ES-I3 (cell line): Measurements from ENCODE around the gene FLT3LG.

ENCODE experiments used
- H3K36me3 ChIP-seq: 2 replicates; pipeline ENCODE4 v1.6.1; 2013; ENCODE audit warnings: mild to moderate bottlenecking, low read length, control low read depth, moderate library complexity; ENCODE audit not compliant: insufficient read depth
- H3K4me1 ChIP-seq: 2 replicates; pipeline ENCODE4 v1.6.1; 2013; ENCODE audit warnings: mild to moderate bottlenecking, control low read depth, low read length; ENCODE audit not compliant: insufficient read depth
- H3K9ac ChIP-seq: 2 replicates; pipeline ENCODE4 v1.6.1; 2013; ENCODE audit warnings: low read depth, mild to moderate bottlenecking, low read length, moderate library complexity
- H3K9me3 ChIP-seq: 2 replicates; pipeline ENCODE4 v1.6.1; 2013; ENCODE audit warnings: mild to moderate bottlenecking, low read length, moderate library complexity; ENCODE audit not compliant: control insufficient read depth, insufficient read depth

The FLT3LG gene

DNA sequence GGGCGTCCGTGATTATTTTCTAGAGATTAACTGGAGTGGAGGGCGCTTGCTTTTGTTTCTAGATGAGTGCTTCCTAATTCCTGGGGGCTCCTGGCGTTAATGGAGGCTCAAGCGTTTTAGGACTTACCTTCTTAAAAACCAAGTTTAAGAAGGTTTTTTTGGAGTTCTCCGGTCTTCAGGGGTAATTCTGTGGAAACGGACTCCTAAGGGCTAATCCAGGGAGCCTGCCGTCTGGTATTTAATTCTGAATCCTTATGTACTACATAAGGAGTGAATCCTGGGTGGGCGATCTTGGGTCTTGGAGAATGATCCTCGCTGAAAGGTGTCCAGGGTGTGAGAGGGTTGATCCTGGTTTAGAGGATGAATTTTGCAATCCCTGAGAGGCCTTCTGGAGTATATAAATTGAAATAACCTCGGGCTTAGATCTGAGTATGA lies 22.6 kb downstream of the FLT3LG start:
- H3K36me3 ChIP-seq = peaks cover 18% of the 10 kb centered on the region
- peak overlapping the region; percentile 83 for H3K9ac ChIP-seq
- no peaks in the 10 kb centered on the region for H3K9me3 ChIP-seq
- H3K4me1 ChIP-seq = peaks cover 11% of the 10 kb centered on the region

DNA sequence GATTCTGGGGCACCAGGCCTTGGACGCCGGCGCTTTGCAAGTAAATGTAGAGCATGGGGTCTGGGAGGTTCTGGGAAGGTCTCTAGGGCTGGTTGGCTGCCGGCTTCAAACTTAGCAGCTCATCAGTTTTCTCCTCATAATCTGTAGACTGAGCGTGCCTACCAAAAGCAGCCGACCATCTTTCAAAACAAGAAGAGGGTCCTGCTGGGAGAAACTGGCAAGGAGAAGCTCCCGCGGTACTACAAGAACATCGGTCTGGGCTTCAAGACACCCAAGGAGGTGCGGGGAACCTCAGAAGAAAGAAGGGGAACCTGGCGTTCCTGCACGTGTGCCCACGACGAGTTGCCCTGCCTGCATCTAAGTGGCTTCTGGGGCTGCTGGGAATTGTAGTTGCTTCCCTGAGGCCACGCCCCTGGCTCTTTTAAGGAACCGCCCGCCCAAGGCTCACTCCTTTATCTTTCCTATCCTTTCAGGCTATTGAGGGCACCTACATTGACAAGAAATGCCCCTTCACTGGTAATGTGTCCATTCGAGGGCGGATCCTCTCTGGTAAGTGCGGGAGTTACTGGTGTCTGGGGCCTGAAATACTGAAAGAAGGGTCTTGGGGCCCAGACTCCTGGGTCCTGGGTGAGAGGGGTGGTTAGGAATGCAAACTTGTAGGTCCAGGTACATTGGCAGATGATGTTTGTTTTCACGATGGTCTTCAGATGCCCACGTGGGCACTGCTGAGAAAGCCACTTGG lies 23.2 kb downstream of the FLT3LG start:
- Histone ChIP-seq H3K36me3 (peaks cover 18% of the 10 kb centered on the region), H3K9ac (peak overlapping the region; percentile 83), H3K4me1 (peaks cover 11% of the 10 kb centered on the region), H3K9me3 (no peaks in the 10 kb centered on the region)

DNA sequence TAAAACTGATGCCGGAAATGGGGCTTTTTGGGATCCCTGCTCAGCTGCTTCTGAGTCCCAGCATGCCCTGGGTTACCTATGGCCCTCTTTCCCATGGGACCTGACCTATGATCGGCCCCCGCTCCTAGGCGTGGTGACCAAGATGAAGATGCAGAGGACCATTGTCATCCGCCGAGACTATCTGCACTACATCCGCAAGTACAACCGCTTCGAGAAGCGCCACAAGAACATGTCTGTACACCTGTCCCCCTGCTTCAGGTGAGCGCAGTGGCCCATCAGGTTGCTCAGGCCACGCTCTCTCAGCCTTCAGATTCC lies 23.7 kb downstream of the FLT3LG start:
- Histone ChIP-seq H3K9me3 (no peaks in the 10 kb centered on the region), H3K9ac (no peak overlapping the region), H3K36me3 (peaks cover 18% of the 10 kb centered on the region), H3K4me1 (peaks cover 11% of the 10 kb centered on the region)

DNA sequence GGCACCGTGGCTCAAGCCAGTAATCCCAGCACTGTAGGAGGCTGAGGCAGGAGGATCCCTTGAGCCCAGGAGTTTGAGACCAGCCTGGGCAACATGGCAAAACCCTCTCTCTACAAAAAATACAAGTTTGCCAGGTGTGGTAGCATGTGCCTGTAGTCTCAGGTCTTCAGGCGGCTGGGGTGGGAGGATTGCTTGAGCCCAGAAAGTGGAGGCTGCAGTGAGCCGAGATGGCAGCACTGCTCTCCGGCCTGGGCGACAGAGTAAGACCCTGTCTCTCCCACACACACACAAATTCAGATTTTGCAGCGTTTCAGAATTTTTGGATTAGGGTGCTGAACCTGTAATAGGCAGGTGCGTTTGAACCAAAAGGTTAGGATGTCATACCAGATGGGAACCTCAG lies 24.5 kb downstream of the FLT3LG start:
- no peaks in the 10 kb centered on the region for H3K9me3 ChIP-seq
- H3K9ac ChIP-seq = no peak overlapping the region
- peaks cover 18% of the 10 kb centered on the region for H3K36me3 ChIP-seq
- peaks cover 11% of the 10 kb centered on the region for H3K4me1 ChIP-seq

DNA sequence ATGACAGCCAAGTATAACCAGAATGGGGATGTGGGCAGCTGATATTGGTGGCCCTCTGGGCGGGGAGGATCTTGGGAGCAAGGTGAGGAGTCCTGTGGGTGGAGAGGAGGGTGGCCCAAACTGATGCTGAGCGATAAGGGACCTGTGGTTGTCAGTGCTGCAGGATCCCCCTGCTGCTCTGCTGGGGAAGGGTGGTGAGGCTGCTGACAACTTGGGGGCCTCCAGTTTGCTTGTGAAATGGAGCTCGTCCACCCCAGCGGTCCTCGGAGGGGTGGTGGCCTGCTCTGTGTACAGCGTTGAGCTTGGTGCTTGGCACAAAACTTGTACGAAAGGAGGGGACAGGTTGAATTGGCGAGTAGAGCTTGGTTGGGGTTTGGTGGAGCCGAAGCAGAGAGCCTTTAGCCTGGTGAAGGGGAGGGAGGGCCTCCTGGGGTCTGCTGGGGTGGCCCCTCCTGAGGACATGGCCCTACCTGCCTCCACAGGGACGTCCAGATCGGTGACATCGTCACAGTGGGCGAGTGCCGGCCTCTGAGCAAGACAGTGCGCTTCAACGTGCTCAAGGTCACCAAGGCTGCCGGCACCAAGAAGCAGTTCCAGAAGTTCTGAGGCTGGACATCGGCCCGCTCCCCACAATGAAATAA lies 25.1 kb downstream of the FLT3LG start:
- no peaks in the 10 kb centered on the region for H3K9me3 ChIP-seq
- no peak overlapping the region for H3K9ac ChIP-seq
- H3K4me1 ChIP-seq = peaks cover 11% of the 10 kb centered on the region
- peaks cover 18% of the 10 kb centered on the region for H3K36me3 ChIP-seq

DNA sequence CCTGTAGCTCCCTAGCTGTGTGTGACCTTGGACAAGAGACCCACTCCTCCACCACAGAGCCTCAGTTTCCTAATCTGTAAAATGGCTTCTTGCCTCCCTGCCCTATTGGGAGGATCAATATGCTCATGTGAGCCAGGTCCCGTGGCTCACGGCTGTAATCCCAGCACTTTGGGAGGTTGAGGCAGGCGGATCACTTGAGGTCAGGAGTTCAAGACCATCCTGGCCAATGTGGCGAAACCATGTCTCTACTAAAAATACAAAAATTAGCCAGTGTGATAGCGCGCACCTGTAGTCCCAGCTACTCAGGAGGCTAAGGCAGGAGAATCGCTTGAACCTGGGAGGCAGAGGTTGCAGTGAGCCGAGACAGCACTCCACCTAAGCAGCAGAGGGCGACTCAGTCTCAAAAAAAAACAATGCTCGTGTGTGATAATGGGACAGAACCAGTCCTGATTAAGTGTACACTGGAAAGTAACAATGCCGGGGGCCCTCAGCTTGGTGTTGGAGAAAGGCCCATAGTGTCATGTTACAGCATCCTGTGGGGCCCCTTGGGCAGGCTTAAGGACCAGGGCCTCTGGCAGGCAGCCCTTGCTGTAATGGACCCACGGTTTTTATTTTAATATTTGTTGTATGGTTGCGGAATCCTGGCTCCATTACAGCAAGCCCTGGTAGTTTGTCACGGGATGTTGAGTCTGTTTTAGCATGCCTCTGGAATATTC lies 29.0 kb downstream of the FLT3LG start:
- H3K36me3 ChIP-seq = peaks cover 10% of the 10 kb centered on the region

DNA sequence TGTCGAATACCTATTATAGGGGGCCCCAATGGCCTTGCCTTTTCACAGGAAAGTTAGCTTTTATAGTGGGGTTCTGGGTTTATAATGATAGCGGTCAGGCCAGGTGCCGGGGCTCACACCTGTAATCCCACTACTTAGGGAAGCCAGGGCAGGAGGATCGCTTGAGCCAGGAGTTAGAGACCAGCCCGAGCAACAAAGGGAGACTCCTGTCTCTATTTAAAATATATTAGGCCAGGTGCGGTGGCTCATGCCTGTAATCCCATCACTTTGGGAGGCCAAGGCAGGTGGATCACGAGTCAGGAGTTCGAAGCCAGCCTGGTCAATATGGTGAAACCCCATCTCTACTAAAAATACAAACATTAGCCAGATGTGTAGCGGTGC lies 29.6 kb downstream of the FLT3LG start:
- no peak overlapping the region for H3K9ac ChIP-seq
- H3K9me3 ChIP-seq = no peaks in the 10 kb centered on the region
- H3K4me1 ChIP-seq = no peaks in the 10 kb centered on the region; the same call in 1 of the 2 replicates
- peaks cover 5% of the 10 kb centered on the region; the same call in 1 of the 2 replicates for H3K36me3 ChIP-seq

More for the DNA sequence above, 29.0 kb downstream of the FLT3LG start:
- Histone ChIP-seq H3K9me3 (no peaks in the 10 kb centered on the region), H3K9ac (no peak overlapping the region), H3K4me1 (peaks cover 3% of the 10 kb centered on the region)

DNA sequence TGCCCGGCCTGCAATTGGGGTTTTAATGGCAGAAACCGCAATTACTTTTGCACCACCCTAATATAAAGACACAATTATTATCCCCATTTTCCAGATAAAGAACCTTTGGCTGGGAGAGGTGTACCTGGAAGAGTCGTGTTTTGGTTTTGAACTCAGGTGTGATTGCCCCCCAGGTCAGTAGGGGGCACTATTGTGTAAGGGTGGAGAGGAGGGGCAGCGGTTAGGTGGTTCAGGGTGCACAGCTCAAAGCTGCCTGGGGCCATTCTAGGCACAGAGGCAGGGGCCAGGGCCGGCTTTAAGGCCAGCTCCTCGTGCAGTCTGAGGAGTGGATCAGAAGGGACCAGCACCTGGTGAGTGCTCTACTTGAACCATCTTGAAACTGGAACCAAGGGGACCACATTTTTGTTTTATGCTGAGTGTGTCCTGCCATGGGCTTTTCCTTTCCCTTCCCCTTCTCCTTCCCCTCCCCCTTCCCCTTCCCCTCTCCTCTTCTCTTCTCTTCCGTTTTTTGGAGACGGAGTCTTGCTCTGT lies 32.6 kb downstream of the FLT3LG start:
- H3K9me3 ChIP-seq = no peaks in the 10 kb centered on the region
- H3K36me3 ChIP-seq = no peaks in the 10 kb centered on the region
- peak overlapping the region; percentile 44; the same call in 1 of the 2 replicates for H3K9ac ChIP-seq
- H3K4me1 ChIP-seq = peaks cover 4% of the 10 kb centered on the region; the same call in 1 of the 2 replicates

DNA sequence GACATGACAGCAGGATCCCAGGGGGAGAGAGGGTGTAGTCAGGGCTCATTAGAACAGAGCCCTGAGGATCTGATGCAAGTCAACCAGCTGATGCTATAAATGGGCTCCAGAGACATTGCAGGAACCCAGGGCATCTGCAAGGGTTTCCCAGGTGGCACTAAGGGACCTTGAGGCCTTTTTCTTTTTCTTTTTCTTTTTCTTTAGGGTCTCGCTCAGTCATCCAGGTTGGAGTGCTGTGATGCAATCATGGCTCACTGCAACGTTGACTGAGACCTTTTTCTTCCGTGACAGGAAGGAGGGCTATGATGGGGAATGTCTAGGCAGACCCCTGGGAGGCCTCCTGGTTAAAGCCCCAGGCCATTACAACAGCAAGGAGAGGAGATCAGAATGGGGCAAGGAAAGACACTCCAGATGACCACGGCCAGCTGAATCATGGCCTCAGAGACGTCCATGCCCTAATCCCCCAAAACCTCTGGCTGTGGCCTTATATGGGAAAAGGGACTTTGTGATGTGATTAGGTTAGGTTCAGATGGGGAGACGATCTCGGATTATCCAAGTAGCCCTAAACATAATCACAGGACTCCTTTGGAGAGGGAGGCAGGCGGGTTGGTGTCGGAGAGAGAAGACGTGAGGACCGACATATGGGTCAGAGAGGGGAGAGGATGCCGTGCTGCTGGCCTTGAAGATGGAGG lies 33.9 kb downstream of the FLT3LG start:
- Histone ChIP-seq H3K9ac (no peak overlapping the region), H3K36me3 (no peaks in the 10 kb centered on the region), H3K4me1 (peaks cover 5% of the 10 kb centered on the region; the same call in 1 of the 2 replicates), H3K9me3 (no peaks in the 10 kb centered on the region)

DNA sequence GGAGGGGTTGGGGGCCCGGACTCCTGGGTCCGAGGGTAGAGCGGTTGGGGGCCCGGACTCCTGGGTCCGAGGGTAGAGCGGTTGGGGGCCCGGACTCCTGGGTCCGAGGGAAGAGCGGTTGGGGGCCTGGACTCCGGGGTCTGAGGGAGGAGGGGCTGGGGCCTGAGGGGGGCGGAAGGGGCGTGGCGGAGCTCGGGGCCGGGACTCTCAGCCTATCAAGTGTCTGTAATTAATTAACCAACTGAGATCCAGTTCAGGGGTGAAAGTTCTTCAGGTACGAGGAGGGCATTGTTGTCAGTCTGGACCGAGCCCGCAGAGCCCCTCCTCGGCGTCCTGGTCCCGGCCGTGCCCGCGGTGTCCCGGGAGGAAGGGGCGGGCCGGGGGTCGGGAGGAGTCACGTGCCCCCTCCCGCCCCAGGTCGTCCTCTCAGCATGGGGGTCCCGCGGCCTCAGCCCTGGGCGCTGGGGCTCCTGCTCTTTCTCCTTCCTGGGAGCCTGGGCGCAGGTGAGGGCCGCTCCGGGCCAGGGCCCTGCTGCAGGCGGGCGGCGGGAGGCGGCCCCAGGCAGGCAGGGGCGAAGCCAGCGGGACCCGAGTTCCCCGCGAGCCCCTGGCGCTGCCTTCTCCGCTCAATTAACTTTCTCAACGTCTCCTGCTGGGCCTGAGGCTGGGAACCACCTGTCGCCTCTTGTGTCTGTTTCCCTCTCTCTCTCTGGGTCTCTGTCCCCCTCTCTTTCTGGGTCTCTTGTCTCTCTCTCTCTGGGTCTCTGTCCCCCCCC lies 39.1 kb downstream of the FLT3LG start:
- H3K4me1 ChIP-seq = peaks cover 5% of the 10 kb centered on the region; the same call in 1 of the 2 replicates

DNA sequence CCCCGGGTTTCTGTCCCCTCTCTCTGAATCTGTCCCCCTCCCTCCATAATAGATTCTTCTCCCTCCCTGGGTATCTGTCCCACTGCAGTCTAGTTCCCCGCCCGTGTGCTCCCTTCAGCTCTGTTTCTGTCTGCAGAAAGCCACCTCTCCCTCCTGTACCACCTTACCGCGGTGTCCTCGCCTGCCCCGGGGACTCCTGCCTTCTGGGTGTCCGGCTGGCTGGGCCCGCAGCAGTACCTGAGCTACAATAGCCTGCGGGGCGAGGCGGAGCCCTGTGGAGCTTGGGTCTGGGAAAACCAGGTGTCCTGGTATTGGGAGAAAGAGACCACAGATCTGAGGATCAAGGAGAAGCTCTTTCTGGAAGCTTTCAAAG lies 39.7 kb downstream of the FLT3LG start:
- H3K36me3 ChIP-seq = no peaks in the 10 kb centered on the region
- H3K4me1 ChIP-seq = peaks cover 5% of the 10 kb centered on the region; the same call in 1 of the 2 replicates
- peak overlapping the region; percentile 81 for H3K9ac ChIP-seq
- H3K9me3 ChIP-seq = no peaks in the 10 kb centered on the region

More for the DNA sequence above, 39.1 kb downstream of the FLT3LG start:
- Histone ChIP-seq H3K36me3 (no peaks in the 10 kb centered on the region), H3K9me3 (no peaks in the 10 kb centered on the region), H3K9ac (peak overlapping the region; percentile 81)

DNA sequence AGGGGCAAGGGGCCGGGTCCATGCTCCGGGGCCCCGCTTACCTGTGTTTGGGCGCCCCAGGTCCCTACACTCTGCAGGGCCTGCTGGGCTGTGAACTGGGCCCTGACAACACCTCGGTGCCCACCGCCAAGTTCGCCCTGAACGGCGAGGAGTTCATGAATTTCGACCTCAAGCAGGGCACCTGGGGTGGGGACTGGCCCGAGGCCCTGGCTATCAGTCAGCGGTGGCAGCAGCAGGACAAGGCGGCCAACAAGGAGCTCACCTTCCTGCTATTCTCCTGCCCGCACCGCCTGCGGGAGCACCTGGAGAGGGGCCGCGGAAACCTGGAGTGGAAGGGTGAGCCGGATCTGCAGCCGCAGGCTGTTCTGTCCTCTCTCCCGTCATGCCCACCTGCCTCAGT lies 40.1 kb downstream of the FLT3LG start:
- Histone ChIP-seq H3K9me3 (no peaks in the 10 kb centered on the region), H3K9ac (peak overlapping the region; percentile 81), H3K4me1 (peaks cover 5% of the 10 kb centered on the region; the same call in 1 of the 2 replicates), H3K36me3 (no peaks in the 10 kb centered on the region)

DNA sequence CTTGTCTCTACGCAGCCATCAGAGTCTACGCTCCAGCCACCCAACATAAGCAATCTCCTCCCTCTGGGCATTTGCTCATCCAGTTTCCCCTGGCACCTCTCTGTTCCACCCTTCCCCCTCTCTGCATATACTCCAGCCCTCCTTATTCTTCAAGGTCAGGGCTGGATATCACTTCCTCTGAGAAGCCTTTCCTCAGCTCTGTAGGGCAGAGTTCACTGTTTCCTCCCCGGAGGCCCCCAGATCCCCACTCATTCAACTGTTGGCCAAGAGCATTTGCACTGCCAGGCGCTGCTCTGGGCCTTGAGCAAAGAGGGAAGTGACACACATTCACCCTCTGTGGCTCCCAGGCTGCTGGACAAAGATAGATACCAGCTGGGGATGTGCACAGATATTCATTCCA lies 41.8 kb downstream of the FLT3LG start:
- no peaks in the 10 kb centered on the region for H3K9me3 ChIP-seq
- peaks cover 5% of the 10 kb centered on the region; the same call in 1 of the 2 replicates for H3K4me1 ChIP-seq
- H3K36me3 ChIP-seq = no peaks in the 10 kb centered on the region
- H3K9ac ChIP-seq = no peak overlapping the region
